ENCODE results near the gene MED27. TPM values are rescaled to one million over a fixed set of nuclear protein-coding genes. Genes with fewer than 3 reads are reported as not detected.

MED27 gene
- total RNA-seq, 1 experiment from 2014 or later, result 30.4 TPM

GRCh38 chr9:131844745-131845118 is 234.9 kb downstream of the MED27 start:
- Mint-ChIP-seq H3K4me1 (ENCODE audit: low read depth, unreplicated experiment) (no peaks in the 10 kb centered on the region), H3K36me3 (ENCODE audit: insufficient read depth, unreplicated experiment) (no peaks in the 10 kb centered on the region), H3K4me3 (ENCODE audit: unreplicated experiment) (no peak overlapping the region), H3K9me3 (ENCODE audit: unreplicated experiment) (no peaks in the 10 kb centered on the region), H3K27ac (ENCODE audit: unreplicated experiment) (no peak overlapping the region), H3K27me3 (ENCODE audit: insufficient read depth, unreplicated experiment) (peaks cover 9% of the 10 kb centered on the region)
- ChIA-PET CTCF (no interaction called here), POLR2A (no interaction called here)
- intact Hi-C loops (cut with micrococcal nuclease; ENCODE audit: unreplicated experiment), result no loop called here
- no peaks in the 10 kb centered on the region for H3K9me3 ChIP-seq
- no peak for DNase-seq
- H3K4me1 ChIP-seq, result no peaks in the 10 kb centered on the region
- no TSS peak for BruUV-seq (replicated peaks)
- no peak overlapping the region for H3K4me3 ChIP-seq (ENCODE audit: low read depth, low read length)
- no peaks in the 10 kb centered on the region for H3K27me3 ChIP-seq (replicated peaks; ENCODE audit: control insufficient read depth, insufficient read depth, low read length)
- no peaks in the 10 kb centered on the region for H3K36me3 ChIP-seq (ENCODE audit: control insufficient read depth, insufficient read depth, low read length)
- TF ChIP-seq, protein P1, sequence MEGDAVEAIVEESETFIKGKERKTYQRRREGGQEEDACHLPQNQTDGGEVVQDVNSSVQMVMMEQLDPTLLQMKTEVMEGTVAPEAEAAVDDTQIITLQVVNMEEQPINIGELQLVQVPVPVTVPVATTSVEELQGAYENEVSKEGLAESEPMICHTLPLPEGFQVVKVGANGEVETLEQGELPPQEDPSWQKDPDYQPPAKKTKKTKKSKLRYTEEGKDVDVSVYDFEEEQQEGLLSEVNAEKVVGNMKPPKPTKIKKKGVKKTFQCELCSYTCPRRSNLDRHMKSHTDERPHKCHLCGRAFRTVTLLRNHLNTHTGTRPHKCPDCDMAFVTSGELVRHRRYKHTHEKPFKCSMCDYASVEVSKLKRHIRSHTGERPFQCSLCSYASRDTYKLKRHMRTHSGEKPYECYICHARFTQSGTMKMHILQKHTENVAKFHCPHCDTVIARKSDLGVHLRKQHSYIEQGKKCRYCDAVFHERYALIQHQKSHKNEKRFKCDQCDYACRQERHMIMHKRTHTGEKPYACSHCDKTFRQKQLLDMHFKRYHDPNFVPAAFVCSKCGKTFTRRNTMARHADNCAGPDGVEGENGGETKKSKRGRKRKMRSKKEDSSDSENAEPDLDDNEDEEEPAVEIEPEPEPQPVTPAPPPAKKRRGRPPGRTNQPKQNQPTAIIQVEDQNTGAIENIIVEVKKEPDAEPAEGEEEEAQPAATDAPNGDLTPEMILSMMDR (IDR thresholded peaks at IDR 0.05; ENCODE audit: insufficient read depth in 1 of 2, low read depth in 1 of 2, low read length in 1 of 2, severe bottlenecking in 1 of 2, unreplicated experiment in 1 of 2), result no peak

GRCh38 chr9:131843989-131844744 is 235.5 kb downstream of the MED27 start:
- Histone ChIP-seq H3K4me1 (no peaks in the 10 kb centered on the region), H3K27me3 (replicated peaks; ENCODE audit: control insufficient read depth, insufficient read depth, low read length) (no peaks in the 10 kb centered on the region), H3K36me3 (ENCODE audit: control insufficient read depth, insufficient read depth, low read length) (no peaks in the 10 kb centered on the region), H3K9me3 (no peaks in the 10 kb centered on the region), H3K4me3 (ENCODE audit: low read depth, low read length) (no peak overlapping the region)
- no peak for DNase-seq
- Mint-ChIP-seq H3K36me3 (ENCODE audit: insufficient read depth, unreplicated experiment) (no peaks in the 10 kb centered on the region), H3K4me1 (ENCODE audit: low read depth, unreplicated experiment) (no peaks in the 10 kb centered on the region), H3K27me3 (ENCODE audit: insufficient read depth, unreplicated experiment) (peaks cover 9% of the 10 kb centered on the region), H3K4me3 (ENCODE audit: unreplicated experiment) (no peak overlapping the region), H3K27ac (ENCODE audit: unreplicated experiment) (no peak overlapping the region), H3K9me3 (ENCODE audit: unreplicated experiment) (no peaks in the 10 kb centered on the region)
- no TSS peak for BruUV-seq (replicated peaks)
- CTCF ChIA-PET, result no interaction called here
- TF ChIP-seq, protein P1 (IDR thresholded peaks at IDR 0.05; ENCODE audit: insufficient read depth in 1 of 2, low read depth in 1 of 2, low read length in 1 of 2, severe bottlenecking in 1 of 2, unreplicated experiment in 1 of 2), result no peak
- POLR2A ChIA-PET, result no interaction called here
- intact Hi-C loops (cut with micrococcal nuclease; ENCODE audit: unreplicated experiment), result no loop called here

- TF ChIP-seq, protein P1 (IDR thresholded peaks at IDR 0.05; ENCODE audit: insufficient read depth in 1 of 2, low read depth in 1 of 2, low read length in 1 of 2, severe bottlenecking in 1 of 2, unreplicated experiment in 1 of 2), result no peak
- no peak overlapping the region for H3K27ac Mint-ChIP-seq (ENCODE audit: unreplicated experiment)
- H3K36me3 Mint-ChIP-seq (ENCODE audit: insufficient read depth, unreplicated experiment), result no peaks in the 10 kb centered on the region
- no peak overlapping the region for H3K4me3 Mint-ChIP-seq (ENCODE audit: unreplicated experiment)
- no peaks in the 10 kb centered on the region for H3K27me3 ChIP-seq (replicated peaks; ENCODE audit: control insufficient read depth, insufficient read depth, low read length)
- H3K9me3 ChIP-seq, result no peaks in the 10 kb centered on the region
- no peaks in the 10 kb centered on the region for H3K4me1 Mint-ChIP-seq (ENCODE audit: low read depth, unreplicated experiment)
- ChIA-PET CTCF (no interaction called here), POLR2A (no interaction called here)
- H3K4me3 ChIP-seq (ENCODE audit: low read depth, low read length), result no peak overlapping the region
- no peaks in the 10 kb centered on the region for H3K4me1 ChIP-seq
- DNase-seq, result no peak
- H3K36me3 ChIP-seq (ENCODE audit: control insufficient read depth, insufficient read depth, low read length), result no peaks in the 10 kb centered on the region
- H3K27me3 Mint-ChIP-seq (ENCODE audit: insufficient read depth, unreplicated experiment), result peaks cover 9% of the 10 kb centered on the region
- H3K9me3 Mint-ChIP-seq (ENCODE audit: unreplicated experiment), result no peaks in the 10 kb centered on the region
- intact Hi-C loops (cut with micrococcal nuclease; ENCODE audit: unreplicated experiment), result no loop called here
- no TSS peak for BruUV-seq (replicated peaks)
Measured at GRCh38 chr9:131841765-131842318, 237.8 kb downstream of the MED27 start.
